ENCODE results near the gene LRRC56. TPM values are rescaled to one million over a fixed set of nuclear protein-coding genes. Genes with fewer than 3 reads are reported as not detected.

Gene LRRC56
- total and polyA plus RNA-seq, 2 of the 13 experiments (the other 11 are each of a cell fraction or from before 2014, with no cell fraction given): 0.11 to 0.29 TPM

- TF ChIP-seq ZFP91 (CRISPR knock-in tag; IDR thresholded peaks at IDR 0.05; ENCODE audit: borderline replicate concordance) (0 out of 2 replicates have a peak, but pooled peaks have one; percentile 9), ZNF484 (CRISPR knock-in tag; IDR thresholded peaks at IDR 0.05; ENCODE audit: borderline replicate concordance, low read depth) (no peak), ZBTB42 (CRISPR knock-in tag; IDR thresholded peaks at IDR 0.05) (no peak), HNRNPH1 (optimal IDR thresholded peaks at IDR 0.05; ENCODE audit: low read depth, low read length) (no peak), CEBPG (CRISPR knock-in tag; IDR thresholded peaks at IDR 0.05) (no peak), SALL1 (CRISPR knock-in tag; IDR thresholded peaks at IDR 0.05) (0 out of 2 replicates have a peak, but pooled peaks have one; percentile 12), NR2C2 (CRISPR knock-in tag; IDR thresholded peaks at IDR 0.05; ENCODE audit: borderline replicate concordance) (no peak), MAFG (CRISPR knock-in tag; IDR thresholded peaks at IDR 0.05) (no peak), GATAD2A (CRISPR knock-in tag; IDR thresholded peaks at IDR 0.05) (no peak), ZNF124 (CRISPR knock-in tag; IDR thresholded peaks at IDR 0.05) (no peak), NFIB (CRISPR knock-in tag; IDR thresholded peaks at IDR 0.05; ENCODE audit: borderline replicate concordance) (no peak), NONO (IDR thresholded peaks at IDR 0.05) (no peak), NONO (CRISPR knock-in tag; conservative IDR thresholded peaks at IDR 0.05) (no peak), ZNF382 (CRISPR knock-in tag; IDR thresholded peaks at IDR 0.05; ENCODE audit: borderline replicate concordance) (no peak), JARID2 (CRISPR knock-in tag; IDR thresholded peaks at IDR 0.05; ENCODE audit: insufficient replicate concordance) (no peak), SMAD3 (CRISPR knock-in tag; IDR thresholded peaks at IDR 0.05) (no peak), NFIC (IDR thresholded peaks at IDR 0.05; ENCODE audit: low read length) (no peak), U2AF2 (IDR thresholded peaks at IDR 0.05; ENCODE audit: low read depth, low read length) (no peak), ZNF792 (CRISPR knock-in tag; IDR thresholded peaks at IDR 0.05) (no peak), ZNF317 (CRISPR knock-in tag; IDR thresholded peaks at IDR 0.05) (no peak), ZNF274 (CRISPR knock-in tag; IDR thresholded peaks at IDR 0.05) (no peak; the same call in 1 of the 2 replicates), ZNF547 (CRISPR knock-in tag; IDR thresholded peaks at IDR 0.05) (no peak), ZNF34 (CRISPR knock-in tag; IDR thresholded peaks at IDR 0.05; ENCODE audit: borderline replicate concordance) (no peak), HOXD1 (CRISPR knock-in tag; IDR thresholded peaks at IDR 0.05) (no peak), DMAP1 (CRISPR knock-in tag; IDR thresholded peaks at IDR 0.05) (no peak), ZBTB7A (CRISPR knock-in tag; IDR thresholded peaks at IDR 0.05) (no peak), RCOR2 (CRISPR knock-in tag; IDR thresholded peaks at IDR 0.05) (no peak)
- TF ChIP-seq, protein P1, sequence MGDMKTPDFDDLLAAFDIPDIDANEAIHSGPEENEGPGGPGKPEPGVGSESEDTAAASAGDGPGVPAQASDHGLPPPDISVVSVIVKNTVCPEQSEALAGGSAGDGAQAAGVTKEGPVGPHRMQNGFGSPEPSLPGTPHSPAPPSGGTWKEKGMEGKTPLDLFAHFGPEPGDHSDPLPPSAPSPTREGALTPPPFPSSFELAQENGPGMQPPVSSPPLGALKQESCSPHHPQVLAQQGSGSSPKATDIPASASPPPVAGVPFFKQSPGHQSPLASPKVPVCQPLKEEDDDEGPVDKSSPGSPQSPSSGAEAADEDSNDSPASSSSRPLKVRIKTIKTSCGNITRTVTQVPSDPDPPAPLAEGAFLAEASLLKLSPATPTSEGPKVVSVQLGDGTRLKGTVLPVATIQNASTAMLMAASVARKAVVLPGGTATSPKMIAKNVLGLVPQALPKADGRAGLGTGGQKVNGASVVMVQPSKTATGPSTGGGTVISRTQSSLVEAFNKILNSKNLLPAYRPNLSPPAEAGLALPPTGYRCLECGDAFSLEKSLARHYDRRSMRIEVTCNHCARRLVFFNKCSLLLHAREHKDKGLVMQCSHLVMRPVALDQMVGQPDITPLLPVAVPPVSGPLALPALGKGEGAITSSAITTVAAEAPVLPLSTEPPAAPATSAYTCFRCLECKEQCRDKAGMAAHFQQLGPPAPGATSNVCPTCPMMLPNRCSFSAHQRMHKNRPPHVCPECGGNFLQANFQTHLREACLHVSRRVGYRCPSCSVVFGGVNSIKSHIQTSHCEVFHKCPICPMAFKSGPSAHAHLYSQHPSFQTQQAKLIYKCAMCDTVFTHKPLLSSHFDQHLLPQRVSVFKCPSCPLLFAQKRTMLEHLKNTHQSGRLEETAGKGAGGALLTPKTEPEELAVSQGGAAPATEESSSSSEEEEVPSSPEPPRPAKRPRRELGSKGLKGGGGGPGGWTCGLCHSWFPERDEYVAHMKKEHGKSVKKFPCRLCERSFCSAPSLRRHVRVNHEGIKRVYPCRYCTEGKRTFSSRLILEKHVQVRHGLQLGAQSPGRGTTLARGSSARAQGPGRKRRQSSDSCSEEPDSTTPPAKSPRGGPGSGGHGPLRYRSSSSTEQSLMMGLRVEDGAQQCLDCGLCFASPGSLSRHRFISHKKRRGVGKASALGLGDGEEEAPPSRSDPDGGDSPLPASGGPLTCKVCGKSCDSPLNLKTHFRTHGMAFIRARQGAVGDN (CRISPR knock-in tag; IDR thresholded peaks at IDR 0.05): peak; percentile 73
Observed at GRCh38 chr11:586376-587316, 49.3 kb downstream of the LRRC56 start (continued).
